HG03025 (cell line): ENCODE data around the gene RAB5B.

Source experiments
- ATAC-seq: cut with Tn5 transposase; IDR thresholded peaks from one replicate; pipeline ENCODE4 v1.9.1; 2021; ENCODE audit warnings: mild to moderate bottlenecking, moderate library complexity; ENCODE audit not compliant: unreplicated experiment, low FRiP score

Gene RAB5B, protein sequence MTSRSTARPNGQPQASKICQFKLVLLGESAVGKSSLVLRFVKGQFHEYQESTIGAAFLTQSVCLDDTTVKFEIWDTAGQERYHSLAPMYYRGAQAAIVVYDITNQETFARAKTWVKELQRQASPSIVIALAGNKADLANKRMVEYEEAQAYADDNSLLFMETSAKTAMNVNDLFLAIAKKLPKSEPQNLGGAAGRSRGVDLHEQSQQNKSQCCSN

DNA sequence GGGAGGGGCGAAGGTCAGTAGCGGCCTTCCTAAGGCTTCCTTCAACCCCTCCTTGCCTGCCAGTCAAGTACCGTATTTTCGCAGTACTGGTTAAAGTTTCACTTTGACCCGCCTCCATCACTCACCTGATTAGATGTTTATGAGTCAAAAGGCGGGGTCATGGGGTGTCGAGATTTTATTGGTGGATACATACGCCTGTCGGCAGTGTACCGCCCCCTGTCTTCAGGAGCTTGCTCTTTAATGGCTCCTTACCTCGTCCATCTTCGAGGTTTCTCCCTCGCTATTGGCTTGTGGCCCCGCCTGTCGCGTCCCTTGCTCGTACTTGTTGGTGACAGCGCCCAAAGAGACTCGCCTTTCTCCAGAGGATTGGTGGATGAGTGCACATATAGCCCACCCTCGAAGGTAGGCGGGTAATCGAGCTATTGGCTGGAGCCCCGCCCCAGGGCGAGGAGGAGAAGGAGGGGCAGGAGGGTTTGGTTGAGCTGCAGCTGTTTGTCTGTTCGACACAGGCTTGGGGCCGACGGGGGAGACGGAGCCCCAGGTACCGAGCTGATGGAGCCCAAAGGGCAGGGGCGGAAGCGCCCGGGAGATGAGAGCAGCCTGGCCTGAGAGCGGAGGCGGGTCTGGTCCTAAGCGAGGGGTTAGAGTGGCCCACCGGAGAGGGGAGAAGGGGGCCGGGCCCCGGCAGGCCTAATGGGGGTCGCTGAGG is at the start of gene RAB5B:
TSS of gene RAB5B (plus strand) at position 480 of the 709 bp plus-strand sequence. CDS start 12,883 bp downstream, outside the sequence.
- peak; percentile 91 for ATAC-seq

- ATAC-seq, result no peak
Observed at GRCh38 chr12:55925371-55925770, 48.5 kb upstream of the RAB5B start.

GRCh38 chr12:55925870-55926737 is 47.8 kb upstream of the RAB5B start:
- ATAC-seq, result no peak

DNA sequence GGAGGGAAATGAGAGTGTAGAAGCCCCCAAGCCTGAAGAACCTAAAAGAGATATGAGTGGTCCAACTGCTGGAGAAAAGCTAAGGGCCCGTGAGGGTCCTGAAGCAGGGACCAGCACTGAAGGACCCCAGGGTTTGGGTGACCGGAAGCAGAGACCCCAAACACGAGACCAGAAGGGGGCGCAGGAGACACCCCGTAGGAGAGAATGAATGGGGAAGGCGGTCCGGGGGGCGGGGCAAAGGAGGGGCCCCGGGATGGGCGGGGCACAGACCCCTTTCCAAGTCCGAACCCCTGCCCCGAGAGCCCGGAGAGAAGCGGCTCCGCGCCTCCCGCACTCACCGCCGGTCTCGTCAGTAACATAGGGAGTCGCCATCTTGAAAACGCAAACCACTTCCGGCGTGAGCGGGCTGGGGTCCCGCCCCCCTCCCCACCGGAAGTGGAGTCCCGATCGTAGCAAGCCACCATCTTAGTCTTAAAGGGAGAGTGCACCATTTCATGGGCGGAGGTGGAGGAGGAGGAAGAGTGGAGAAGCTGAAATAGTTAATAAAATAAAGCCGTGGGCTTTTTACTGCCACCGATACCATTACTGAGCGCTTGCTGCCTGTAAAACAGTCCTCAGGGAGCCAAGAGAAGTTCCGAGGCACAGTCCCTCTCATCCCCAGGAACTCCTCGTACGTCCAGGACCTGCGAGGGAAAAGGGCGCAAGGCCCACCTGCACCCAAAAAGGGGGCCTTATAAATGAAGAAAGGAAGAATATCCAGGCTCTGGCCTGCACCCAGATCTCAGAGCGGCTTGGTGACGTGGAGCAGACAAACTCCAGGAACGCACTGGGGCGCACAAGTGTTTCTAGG is 46.9 kb upstream of the RAB5B start:
- ATAC-seq, result peak; percentile 32

DNA sequence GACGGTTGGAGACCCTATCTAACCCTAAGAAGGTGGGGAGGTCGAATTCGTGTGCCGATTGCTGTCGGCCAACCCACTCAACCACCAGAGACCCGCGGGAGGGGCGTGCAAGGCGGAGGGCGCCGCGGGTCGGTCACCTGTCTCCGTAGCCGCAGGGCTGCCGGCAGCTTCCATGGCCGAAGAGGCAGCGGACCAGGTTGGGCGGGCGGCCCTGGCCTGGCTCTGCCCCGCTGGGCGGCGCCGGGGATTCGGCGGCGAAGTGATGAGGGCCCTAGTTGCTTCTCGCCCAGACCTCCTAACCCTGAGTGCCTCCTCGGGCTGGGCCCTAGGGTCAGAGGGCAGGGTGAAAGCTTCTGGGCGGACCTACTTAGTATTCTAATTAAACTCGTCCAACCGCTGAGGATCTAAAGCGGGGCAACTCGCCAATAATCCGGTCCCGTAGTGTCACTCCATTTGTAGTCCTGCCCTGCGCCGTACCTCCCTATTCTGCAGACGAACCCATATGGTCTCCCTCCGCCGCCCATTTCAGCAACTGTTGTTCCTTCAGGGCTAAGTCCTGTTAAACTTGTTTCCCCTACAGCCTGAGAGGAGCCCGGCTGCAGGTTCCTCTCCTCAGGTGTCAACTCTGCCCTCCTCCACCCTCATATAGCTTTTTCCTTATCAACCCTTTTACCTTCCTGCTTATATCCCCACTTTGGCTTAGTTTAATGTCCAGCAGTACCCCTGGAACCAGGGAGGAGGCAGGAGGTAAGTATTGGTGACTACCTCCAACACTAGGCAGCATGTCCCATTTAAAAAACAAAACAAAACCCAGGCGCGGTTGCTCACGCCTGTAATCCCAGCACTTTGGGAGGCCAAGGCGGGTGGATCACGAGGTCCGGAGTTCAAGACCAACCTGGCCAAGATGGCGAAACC is 46.0 kb upstream of the RAB5B start, which contains the start of gene PYM1:
TSS of gene PYM1 (minus strand) at position 307 of the 915 bp plus-strand sequence. CDS start at position 174, 133 bp downstream.
- ATAC-seq, result peak; percentile 41

GRCh38 chr12:55929306-55929791 is 44.5 kb upstream of the RAB5B start:
- peak; percentile 29 for ATAC-seq

GRCh38 chr12:55930771-55931316 is 43.0 kb upstream of the RAB5B start, which contains the start of gene DGKA:
Gene DGKA (plus strand): TSS chr12:55931162. CDS start chr12:55936504, 5,342 bp downstream.
- no peak for ATAC-seq

DNA sequence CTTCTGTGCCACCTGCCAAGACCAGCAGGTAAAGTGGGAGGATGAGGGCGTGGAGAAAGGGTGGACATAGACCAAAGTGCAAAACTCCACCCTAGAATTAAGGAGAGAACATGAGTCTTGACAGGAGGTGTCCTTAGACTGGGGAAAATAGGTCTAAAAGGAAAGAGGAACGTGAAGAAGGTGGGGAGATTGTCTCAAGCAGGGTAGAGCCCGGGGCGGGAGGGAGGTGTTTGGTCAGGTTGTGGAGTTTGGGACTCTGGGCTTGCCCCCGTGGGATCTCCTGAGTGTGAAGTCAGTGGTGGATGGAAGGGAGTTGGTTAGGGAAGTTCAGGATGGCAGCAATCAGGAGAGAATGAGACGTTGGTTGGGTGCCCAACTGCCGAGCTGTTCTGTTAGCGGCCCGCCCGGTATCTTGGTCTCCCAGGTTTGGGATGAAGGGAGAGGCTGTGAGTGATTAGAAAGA is 42.5 kb upstream of the RAB5B start:
- no peak for ATAC-seq

DNA sequence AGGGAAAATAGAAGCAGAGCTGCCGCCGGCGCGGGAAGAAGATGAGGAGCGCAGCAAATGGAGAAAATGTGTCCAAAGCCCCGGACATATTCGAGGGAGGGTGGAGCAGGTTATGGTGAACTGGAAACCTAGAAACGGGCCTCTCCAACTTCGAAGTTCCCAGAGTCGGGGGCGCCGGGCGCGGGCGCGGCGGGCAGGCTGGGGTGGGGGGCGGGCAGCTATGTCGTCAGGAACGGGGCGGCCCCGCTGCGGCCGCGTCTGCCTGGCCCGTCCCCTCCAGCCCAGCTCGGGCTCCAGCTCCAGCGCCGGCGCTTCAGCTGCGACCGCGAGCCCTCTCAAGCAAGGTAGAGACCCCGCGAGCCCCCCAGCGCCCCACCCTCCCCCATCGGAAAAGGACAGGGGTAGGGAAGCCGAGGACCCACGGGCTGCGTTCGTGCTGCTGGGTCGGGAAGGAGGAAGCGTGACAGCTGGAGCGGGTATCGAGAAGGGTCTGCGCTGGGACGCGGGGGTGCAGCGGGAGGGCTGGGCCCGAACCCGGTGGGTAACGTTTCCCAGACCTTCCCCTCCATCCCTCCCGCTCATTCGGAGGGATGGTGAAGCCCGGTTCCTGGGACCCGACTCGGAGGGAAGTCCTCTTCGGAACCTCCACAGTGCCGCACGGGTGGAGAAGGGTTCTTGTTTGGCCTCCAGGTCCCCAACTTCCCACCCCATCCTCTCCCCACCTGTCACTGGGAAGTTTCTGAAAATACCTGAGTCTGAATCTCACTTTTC is 41.9 kb upstream of the RAB5B start:
- no peak for ATAC-seq

GRCh38 chr12:55932551-55932910 is 41.3 kb upstream of the RAB5B start:
- no peak for ATAC-seq

DNA sequence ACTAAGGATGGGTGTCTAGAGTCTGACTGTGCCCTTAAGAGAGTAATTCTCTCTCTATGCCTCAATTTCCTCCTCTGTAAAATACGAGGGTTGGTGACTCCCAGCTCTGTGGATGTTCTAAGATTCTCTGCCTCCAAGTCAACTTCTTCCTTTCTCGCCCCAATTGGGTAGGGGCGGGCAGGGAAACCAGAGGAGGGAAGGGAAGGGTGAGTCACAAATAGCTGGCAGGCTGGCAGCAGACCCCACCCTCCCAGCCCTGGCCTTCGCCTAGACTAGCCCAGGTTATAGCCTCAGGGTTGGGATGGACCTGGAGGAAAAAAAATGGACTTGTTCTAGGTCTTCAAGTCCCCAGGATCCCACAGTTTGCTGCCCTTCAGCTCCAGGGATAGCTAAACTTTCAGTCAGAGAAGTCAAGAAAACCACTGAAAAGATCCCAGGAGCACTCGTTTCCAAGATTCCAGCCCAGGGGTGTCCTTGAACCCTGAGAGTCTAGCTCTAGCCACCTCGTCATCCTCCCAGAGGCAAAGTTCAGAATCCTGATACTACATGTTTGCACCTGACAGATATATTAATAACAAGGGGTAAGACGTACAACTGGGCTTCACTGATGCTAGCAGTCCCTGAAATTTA is 40.6 kb upstream of the RAB5B start:
- no peak for ATAC-seq

- ATAC-seq, result no peak
Observed at GRCh38 chr12:55933799-55934742, 39.8 kb upstream of the RAB5B start.

- no peak for ATAC-seq
Observed at GRCh38 chr12:55934773-55935172, 39.1 kb upstream of the RAB5B start.

GRCh38 chr12:55935738-55936151 is 38.1 kb upstream of the RAB5B start:
- no peak for ATAC-seq

GRCh38 chr12:55937981-55938380 is 35.9 kb upstream of the RAB5B start:
- ATAC-seq, result no peak

DNA sequence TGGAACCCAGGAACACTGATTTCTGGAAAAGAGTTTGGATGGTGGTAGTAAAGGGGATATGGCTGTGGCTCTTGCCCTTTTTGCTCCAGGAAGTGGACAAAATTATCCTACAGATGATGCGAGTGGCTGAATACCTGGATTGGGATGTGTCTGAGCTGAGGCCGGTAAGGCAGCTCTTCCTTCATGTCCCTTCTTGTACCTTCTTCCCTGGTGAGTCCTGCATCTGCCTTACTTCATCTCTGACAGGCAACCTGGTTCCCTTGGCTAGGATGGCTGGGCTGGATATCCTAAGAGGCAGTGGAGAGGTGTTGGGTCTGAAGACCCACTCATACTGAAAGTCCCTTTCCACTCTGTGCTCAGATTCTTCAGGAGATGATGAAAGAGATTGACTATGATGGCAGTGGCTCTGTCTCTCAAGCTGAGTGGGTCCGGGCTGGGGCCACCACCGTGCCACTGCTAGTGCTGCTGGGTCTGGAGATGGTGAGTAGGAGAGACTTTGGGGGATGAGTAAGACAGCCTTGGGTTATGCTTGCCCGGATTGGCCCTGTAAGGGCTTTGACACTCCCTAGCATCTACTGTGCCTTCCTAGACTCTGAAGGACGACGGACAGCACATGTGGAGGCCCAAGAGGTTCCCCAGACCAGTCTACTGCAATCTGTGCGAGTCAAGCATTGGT is 34.9 kb upstream of the RAB5B start:
- ATAC-seq, result no peak
